ENCODE measurements around the gene SYNRG. TPM values are rescaled to one million over a fixed set of nuclear protein-coding genes. Genes with fewer than 3 reads are reported as not detected.

Gene SYNRG
- total and polyA plus RNA-seq, 2 of the 13 experiments (the other 11 are each of a cell fraction or from before 2014, with no cell fraction given), result 7.3 to 8.7 TPM

DNA sequence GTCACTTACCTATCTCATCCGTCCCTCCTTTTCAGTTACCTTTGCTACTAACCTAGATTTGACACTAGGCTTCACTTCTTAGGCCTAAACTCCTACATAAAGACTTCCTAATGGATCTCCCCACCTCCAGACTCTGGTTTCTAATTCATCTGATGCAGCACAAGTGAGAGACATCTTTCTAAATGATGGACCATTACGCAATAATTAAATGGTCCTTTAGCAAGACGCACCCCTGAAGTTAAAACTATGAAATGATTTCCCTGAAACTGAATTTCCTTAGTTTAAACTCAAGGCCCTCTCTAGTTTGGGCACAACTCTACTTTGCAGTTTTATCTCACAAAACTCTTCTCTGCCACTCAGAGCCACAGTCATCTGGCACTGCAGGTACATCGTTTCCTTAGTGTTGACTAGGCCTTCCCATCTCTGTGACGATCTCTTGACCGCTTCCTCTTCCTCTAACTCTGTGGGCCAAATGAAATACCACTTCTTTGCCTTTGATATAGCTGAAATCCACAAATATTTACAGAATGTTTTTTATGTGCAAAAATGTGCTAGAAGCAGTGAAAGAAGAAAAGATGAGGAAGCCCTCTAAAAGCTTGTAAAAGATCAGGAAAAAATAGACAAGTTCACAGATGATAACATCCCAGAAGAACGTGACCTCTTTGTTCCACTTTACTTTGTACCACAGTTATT is 3.3 kb downstream of the SYNRG start:
- Histone ChIP-seq H4K20me1 (ENCODE audit: insufficient read depth, low read length) (no peaks in the 10 kb centered on the region; the same call in 1 of the 2 replicates), H2AFZ (ENCODE audit: low read length) (no peak overlapping the region), H3K9ac (ENCODE audit: insufficient read depth, low read depth, low read length) (no peak overlapping the region), H3K4me3 (replicated peaks in 1 of 3; ENCODE audit: insufficient read depth in 1 of 3, low read depth in 2 of 3, low read length in 3 of 3) (no peak overlapping the region), H3K9me3 (ENCODE audit: low read length) (no peaks in the 10 kb centered on the region), H3K79me2 (ENCODE audit: insufficient read depth, low read length) (peaks cover 29% of the 10 kb centered on the region), H3K4me1 (ENCODE audit: insufficient read depth, low read length) (peaks cover 28% of the 10 kb centered on the region), H3K4me2 (ENCODE audit: low read depth, low read length) (no peak overlapping the region; the same call in 1 of the 2 replicates), H3K36me3 (replicated peaks in 1 of 2; ENCODE audit: control insufficient read depth in 1 of 2, insufficient read depth in 2 of 2, low read length in 2 of 2) (no peaks in the 10 kb centered on the region), H3K27me3 (ENCODE audit: control insufficient read depth in 1 of 2, insufficient read depth in 2 of 2, low read length in 2 of 2) (no peaks in the 10 kb centered on the region), H3K27ac (ENCODE audit: extremely low read length, insufficient read depth, low read length) (no peak overlapping the region)
- CTCF ChIA-PET (ENCODE audit: low intra/inter-chr PET ratio, low total read pairs), result no interaction called here
- in situ Hi-C loops (cut with HindIII; ENCODE audit: extremely low pct_ligation_motif_present, low pct_unique_long_range_greater_than_20kb) (no loop called here), intact Hi-C loops (cut with micrococcal nuclease; ENCODE audit: unreplicated experiment) (no loop called here)
- no peak for ATAC-seq
- FAIRE-seq, result no peak
- no TSS peak for BruUV-seq (replicated peaks)
- POLR2A ChIA-PET, result no interaction called here
- 0 out of 2 replicates have a peak, but pooled peaks have one; percentile 18 for TF ChIP-seq RBFOX2 (IDR thresholded peaks at IDR 0.05; ENCODE audit: low read depth, low read length)
- peak; percentile 90 for TF ChIP-seq CEBPB (IDR thresholded peaks at IDR 0.05; ENCODE audit: borderline replicate concordance, low read depth, low read length)
- no peak for TF ChIP-seq HNRNPH1 (optimal IDR thresholded peaks at IDR 0.05; ENCODE audit: low read depth, low read length)
- WGBS (ENCODE audit: low lambda C conversion rate), result 94% methylated on average over 7 of the region's 7 CpGs
- DNase-seq (ENCODE audit: low spot score), result no peak

DNA sequence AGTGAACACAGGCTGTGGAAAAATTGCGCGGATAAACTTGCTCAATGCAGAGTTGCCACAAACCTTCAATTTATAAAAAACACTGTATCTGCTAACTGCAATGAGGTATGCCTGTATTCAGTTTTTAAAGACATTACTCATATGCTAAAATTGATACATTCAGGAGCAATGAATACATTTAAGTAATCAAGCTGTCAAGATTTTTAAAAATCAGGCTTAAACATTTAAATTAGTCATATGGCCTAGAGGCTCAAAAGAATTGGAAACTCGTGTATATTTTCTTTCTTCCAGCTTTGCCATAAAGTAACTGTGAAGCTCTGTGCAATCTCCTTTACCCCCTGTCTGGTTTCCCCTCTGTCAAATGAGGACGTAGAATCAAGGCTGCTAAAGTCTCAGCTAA is 4.1 kb downstream of the SYNRG start:
- H3K4me3 ChIP-seq (replicated peaks in 1 of 3; ENCODE audit: insufficient read depth in 1 of 3, low read depth in 2 of 3, low read length in 3 of 3), result no peak overlapping the region
- no peak overlapping the region for H3K4me2 ChIP-seq (ENCODE audit: low read depth, low read length)
- H3K4me1 ChIP-seq (ENCODE audit: insufficient read depth, low read length), result peaks cover 28% of the 10 kb centered on the region
- ChIA-PET CTCF (ENCODE audit: low intra/inter-chr PET ratio, low total read pairs) (no interaction called here), POLR2A (no interaction called here)
- H3K79me2 ChIP-seq (ENCODE audit: insufficient read depth, low read length), result peaks cover 29% of the 10 kb centered on the region
- FAIRE-seq (no peak), ATAC-seq (no peak), DNase-seq (ENCODE audit: low spot score) (no peak)
- no peaks in the 10 kb centered on the region for H3K9me3 ChIP-seq (ENCODE audit: low read length)
- H2AFZ ChIP-seq (ENCODE audit: low read length), result no peak overlapping the region
- H3K27ac ChIP-seq (ENCODE audit: extremely low read length, insufficient read depth, low read length), result no peak overlapping the region
- H4K20me1 ChIP-seq (ENCODE audit: insufficient read depth, low read length), result no peaks in the 10 kb centered on the region; the same call in 1 of the 2 replicates
- intact Hi-C loops (cut with micrococcal nuclease; ENCODE audit: unreplicated experiment), result no loop called here
- no TSS peak for BruUV-seq (replicated peaks)
- in situ Hi-C loops (cut with HindIII; ENCODE audit: extremely low pct_ligation_motif_present, low pct_unique_long_range_greater_than_20kb), result no loop called here
- 97% methylated on average over 4 of the region's 4 CpGs for WGBS (ENCODE audit: low lambda C conversion rate)
- H3K9ac ChIP-seq (ENCODE audit: insufficient read depth, low read depth, low read length), result no peak overlapping the region
- no peaks in the 10 kb centered on the region for H3K36me3 ChIP-seq (replicated peaks in 1 of 2; ENCODE audit: control insufficient read depth in 1 of 2, insufficient read depth in 2 of 2, low read length in 2 of 2)
- H3K27me3 ChIP-seq (ENCODE audit: control insufficient read depth in 1 of 2, insufficient read depth in 2 of 2, low read length in 2 of 2), result no peaks in the 10 kb centered on the region
- TF ChIP-seq SIX4 (CRISPR knock-in tag; IDR thresholded peaks at IDR 0.05) (no peak), ZNF274 (CRISPR knock-in tag; IDR thresholded peaks at IDR 0.05) (no peak), POGZ (CRISPR knock-in tag; IDR thresholded peaks at IDR 0.05) (no peak), ZNF749 (CRISPR knock-in tag; IDR thresholded peaks at IDR 0.05; ENCODE audit: borderline replicate concordance) (no peak), ZFP36L1 (CRISPR knock-in tag; IDR thresholded peaks at IDR 0.05) (no peak), ATF1 (CRISPR knock-in tag; IDR thresholded peaks at IDR 0.05) (no peak), SRSF4 (IDR thresholded peaks at IDR 0.05; ENCODE audit: low read depth, low read length, poor library complexity, severe bottlenecking) (no peak), ZNF556 (CRISPR knock-in tag; IDR thresholded peaks at IDR 0.05; ENCODE audit: borderline replicate concordance) (no peak), NFE2 (CRISPR knock-in tag; IDR thresholded peaks at IDR 0.05) (no peak)
- TF ChIP-seq, protein P1, sequence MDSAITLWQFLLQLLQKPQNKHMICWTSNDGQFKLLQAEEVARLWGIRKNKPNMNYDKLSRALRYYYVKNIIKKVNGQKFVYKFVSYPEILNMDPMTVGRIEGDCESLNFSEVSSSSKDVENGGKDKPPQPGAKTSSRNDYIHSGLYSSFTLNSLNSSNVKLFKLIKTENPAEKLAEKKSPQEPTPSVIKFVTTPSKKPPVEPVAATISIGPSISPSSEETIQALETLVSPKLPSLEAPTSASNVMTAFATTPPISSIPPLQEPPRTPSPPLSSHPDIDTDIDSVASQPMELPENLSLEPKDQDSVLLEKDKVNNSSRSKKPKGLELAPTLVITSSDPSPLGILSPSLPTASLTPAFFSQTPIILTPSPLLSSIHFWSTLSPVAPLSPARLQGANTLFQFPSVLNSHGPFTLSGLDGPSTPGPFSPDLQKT (CRISPR knock-in tag; IDR thresholded peaks at IDR 0.05; ENCODE audit: borderline replicate concordance), result no peak
- TF ChIP-seq, protein P2, sequence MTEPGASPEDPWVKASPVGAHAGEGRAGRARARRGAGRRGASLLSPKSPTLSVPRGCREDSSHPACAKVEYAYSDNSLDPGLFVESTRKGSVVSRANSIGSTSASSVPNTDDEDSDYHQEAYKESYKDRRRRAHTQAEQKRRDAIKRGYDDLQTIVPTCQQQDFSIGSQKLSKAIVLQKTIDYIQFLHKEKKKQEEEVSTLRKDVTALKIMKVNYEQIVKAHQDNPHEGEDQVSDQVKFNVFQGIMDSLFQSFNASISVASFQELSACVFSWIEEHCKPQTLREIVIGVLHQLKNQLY (CRISPR knock-in tag; IDR thresholded peaks at IDR 0.05), result no peak
- TF ChIP-seq, protein P3, sequence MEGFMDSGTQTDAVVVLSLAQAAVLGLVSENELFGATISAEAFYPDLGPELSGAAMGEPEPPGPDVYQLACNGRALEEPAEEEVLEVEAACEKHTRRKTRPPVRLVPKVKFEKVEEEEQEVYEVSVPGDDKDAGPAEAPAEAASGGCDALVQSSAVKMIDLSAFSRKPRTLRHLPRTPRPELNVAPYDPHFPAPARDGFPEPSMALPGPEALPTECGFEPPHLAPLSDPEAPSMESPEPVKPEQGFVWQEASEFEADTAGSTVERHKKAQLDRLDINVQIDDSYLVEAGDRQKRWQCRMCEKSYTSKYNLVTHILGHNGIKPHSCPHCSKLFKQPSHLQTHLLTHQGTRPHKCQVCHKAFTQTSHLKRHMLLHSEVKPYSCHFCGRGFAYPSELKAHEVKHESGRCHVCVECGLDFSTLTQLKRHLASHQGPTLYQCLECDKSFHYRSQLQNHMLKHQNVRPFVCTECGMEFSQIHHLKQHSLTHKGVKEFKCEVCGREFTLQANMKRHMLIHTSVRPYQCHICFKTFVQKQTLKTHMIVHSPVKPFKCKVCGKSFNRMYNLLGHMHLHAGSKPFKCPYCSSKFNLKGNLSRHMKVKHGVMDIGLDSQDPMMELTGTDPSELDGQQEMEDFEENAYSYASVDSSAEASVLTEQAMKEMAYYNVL (CRISPR knock-in tag; IDR thresholded peaks at IDR 0.05; ENCODE audit: borderline replicate concordance), result no peak

Measured in HepG2 (cell line).